Measurements from ENCODE around the gene EXOG.

EXOG gene

DNA sequence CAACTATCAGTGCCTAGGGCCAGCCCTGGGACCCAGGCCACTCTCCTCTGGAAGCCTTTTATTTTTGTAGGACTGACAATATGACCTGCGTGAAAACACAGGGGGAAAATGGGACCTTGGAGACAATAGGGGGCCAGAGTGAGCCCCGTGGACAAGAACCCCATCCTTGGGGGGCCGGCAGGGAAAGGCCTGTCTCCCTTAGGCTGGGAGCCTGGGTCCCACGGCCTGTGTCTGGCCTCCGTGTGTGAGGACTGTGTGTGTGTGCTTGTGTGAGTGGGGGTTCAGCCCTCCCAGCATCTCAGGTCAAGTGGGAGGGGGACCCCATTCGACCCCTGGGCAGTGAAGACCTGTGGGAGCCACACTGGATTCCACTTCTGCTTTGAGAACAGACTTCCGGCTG, 53.3 kb downstream of the EXOG start:
- DNase-seq, result no peak

GRCh38 chr3:38549957-38550840, 54.1 kb downstream of the EXOG start:
- DNase-seq, result no peak

GRCh38 chr3:38551026-38551832, 55.1 kb downstream of the EXOG start:
- DNase-seq, result no peak

- no peak for DNase-seq
Measured at GRCh38 chr3:38552364-38552763, 56.2 kb downstream of the EXOG start.

- DNase-seq, result no peak
Measured at GRCh38 chr3:38553071-38553470, 56.9 kb downstream of the EXOG start.

DNA sequence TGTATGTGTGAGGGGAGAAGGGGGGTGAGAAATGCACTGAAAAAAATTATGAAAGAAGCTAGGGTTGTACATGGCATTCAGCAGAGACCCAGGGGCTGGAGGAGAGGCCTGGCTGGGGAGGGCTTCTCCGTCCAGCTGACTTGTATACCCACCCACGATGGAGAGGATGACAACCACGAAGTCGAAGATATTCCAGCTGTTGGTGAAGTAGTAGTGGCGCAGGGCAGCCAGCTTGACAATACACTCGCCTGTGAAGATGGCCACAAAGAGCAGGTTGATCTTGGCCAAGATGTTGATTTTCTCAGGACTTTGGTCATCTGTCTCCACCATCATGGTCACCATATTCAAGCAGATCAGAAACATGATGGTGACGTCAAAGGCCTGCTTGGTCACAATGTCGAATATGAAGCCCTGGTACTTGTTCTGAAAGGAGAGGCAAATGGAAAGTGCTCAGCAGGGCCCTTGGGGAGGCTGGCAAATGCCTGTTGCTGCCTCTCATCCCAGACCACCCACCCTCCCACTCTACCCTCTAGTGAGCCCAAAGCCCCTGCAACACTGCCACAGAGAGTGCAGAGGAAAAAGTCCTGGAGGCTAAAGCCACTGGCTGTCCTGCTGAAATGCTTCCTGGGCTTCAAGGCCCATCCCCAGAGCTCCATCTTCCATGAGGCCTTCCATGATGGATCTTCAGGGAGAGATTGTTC, 58.1 kb downstream of the EXOG start:
- no peak for DNase-seq

DNA sequence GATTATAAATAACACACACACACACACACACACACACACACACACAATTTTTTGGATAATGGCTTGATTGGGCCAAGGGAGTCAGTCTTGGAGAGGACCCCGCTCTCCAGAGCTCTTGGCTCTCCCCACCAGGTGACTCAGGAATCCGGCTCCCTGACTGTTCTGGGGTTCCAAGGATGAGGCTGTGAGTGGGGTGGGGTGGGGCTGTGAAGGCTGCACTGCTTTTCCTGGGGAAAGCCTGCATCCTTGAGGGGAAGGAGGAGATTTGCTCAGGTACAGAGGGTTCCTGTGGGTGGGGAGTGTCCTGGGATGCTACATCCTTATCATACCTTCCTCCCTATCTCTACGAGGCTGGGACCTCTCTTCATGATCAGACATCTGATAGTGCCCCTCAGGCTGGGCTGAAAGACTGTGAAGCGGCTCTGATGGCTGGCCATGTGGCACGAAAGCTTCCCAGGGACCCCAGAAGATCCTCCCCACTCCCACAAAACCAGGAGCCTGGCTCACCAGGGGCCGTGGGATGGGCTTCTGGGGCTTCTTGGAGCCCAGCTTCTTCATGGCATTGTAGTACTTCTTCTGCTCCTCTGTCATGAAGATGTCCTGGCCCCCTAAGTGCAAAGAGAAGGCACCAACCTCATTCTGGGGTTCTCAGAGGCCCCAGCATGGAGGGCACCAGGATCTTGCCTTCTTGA, 59.2 kb downstream of the EXOG start:
- DNase-seq, result no peak

GRCh38 chr3:38555926-38556325, 59.8 kb downstream of the EXOG start:
- DNase-seq, result no peak

- no peak for DNase-seq
Measured at GRCh38 chr3:38556640-38557358, 60.7 kb downstream of the EXOG start.

- DNase-seq, result no peak
Measured at GRCh38 chr3:38558864-38559263, 62.7 kb downstream of the EXOG start.

DNA sequence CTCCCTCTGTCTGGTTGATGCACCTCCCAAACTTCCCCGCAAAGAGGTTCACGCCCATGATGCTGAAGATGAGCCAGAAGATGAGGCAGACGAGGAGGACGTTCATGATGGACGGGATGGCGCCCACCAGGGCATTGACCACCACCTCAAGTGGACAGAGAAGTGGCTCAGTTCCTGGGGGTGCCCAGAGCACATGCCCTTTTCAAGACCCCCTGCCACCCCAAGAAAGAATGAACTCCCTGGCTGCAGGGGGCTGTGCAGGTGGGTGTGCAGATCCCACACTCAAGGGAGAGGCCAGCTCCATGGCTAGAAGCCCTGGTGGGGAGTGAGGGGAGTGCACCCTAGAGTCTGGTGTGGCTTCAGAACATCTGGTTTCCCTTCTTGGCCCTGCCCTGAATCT, 64.1 kb downstream of the EXOG start:
- no peak for DNase-seq

DNA sequence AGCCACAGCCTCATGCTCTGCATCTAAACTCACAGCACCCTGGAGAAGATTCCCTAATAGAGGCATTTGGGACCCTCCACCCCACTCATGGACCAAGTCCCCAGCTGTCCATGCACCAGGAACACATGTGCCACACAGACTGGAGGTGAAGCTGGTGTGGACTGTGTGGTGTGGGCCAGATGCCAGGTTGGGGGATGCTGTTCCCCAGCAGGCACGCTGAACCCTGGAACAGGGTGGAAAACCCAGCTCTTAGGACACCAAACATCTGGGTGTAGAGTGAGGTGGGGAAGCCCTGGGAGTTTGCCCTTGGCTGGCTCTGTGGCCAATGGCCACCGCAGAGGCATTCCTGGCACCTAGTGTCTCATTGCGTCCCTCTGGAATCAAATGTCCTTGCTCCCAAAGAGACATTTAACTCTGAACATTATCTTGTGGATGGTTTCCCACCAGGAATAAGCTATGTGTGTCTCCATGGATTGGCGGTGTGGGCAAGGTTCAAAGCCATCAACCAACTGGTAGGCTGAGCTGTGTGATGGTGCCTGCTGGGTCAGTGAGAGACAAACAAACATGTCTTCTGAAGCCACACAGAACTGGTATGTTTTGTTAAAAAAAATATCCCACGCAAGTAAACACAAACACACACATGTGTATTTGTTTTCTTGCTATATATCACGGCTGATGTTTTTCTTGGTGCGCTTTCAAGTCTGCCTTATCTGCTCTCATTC, 65.0 kb downstream of the EXOG start:
- DNase-seq, result no peak

- DNase-seq, result no peak
Measured at GRCh38 chr3:38561746-38562466, 65.8 kb downstream of the EXOG start.

DNA sequence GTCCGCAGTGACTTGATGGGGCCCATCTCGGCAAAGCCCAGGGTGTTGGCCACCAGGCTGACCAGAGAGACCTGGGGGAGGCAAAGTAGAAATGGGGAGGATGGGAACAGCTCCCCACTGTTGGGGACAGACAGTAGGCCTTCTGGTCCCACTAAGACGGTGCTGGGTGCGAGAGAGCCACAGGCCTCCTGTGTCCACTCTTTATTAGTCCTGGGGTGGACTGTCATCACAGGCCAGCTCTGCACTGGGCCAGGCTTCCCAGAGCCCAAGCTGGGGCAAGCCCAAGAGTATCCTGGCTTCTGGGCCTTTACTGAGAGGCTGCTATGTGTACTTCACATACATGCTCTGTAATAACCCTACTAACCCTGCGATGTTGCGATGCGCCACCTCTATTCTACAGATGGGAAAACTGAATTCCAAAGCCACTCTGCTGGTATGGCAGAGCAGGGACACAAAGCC, 66.4 kb downstream of the EXOG start:
- no peak for DNase-seq

DNA sequence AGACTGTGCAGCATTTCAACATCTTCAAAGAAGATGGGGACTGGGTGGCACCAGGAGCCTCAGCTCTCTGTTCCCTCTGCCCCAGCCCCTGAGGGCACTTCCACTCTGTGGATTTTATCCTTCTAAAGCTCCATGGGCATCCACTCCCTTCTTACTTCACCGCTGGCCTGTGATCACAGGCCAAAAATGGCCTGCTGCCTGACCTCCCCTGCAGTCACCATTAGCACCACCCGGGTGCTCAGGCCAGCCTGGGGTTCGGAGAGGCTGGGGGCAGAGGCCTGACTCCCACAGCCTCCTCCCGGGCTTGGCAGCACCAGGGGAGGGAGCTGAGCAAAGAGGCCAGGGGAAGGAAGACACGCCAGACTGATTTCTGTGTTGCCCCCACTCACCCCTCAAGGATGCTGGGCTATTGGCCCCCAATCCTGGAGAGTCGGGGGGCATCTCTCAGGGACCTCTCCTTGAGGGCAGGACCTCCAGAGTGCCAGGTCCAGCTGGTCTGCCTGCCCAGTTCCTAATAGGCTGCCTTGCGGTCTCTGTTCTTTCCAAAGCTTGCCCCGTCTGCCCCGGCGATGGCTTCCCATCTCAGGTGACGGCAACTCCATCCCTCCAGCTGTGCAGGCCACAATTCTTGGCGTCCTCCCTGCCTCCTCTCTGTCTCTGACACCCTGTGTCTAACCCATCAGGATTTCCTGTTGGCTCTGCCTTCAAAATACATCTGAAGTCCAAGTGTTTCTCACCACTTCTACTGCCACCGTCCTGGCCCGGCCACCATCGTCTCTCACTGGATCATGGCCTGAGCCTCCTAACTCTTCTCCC, 67.1 kb downstream of the EXOG start:
- DNase-seq, result no peak

DNA sequence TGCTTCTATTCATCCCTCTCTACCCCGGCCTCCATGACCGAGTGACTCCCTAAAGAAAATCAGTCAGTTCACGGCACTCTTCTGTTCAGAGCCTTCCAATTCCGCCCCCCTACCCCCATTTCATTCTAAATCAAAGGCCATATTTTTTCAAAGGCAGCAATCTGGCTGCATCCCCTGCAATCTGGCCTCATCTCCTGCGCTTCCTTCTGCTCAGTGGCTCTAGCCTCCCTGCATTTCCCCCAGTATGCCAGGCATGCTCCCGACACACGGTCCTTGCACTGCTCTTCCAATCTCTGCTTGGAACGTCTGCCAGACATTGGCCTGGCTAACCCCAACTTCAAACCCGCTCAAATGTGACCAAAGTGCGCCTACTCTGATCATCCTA, 67.7 kb downstream of the EXOG start:
- no peak for DNase-seq

DNA sequence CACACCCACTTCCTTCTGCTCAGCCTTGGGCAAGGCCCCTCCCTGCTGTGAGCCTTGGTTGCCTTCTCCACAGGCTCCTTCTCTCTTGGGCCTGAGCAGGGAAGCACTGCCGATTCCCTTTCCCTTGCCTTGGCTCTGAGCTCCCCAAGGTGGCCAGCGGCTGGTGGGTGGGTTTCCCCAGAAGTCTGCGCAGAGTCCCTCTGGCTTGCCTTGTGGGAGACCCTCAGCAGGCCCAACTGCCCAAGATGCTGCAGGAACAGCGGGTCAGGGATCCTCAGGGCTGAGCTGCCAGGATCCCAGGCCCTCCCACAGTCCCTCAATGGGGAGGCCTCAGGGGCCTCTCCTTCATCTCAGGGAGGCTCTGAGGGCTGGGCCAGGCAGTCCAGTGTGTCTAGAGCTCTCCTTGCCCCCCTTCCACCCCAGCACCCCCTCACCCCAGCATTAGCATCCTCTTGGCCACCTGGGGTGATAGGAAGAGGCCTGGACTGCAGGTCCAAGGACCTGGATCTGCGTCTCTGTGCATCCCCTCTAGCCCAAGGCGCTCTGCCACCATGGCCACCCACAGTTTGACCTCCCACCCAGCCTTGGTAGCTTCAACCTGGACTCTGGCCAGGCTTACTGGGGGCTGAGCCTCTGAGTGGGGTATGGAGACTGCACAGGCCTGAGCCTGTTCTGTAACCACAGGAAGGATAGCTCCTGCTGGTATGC, 68.6 kb downstream of the EXOG start:
- no peak for DNase-seq

GRCh38 chr3:38565339-38566214, 69.4 kb downstream of the EXOG start:
- DNase-seq, result no peak

Measured in NCI-H2107 (cell line).